SH-SY5Y (cell line): Measurements from ENCODE around the gene CACNA2D1.

Experiments
- GATA2 ChIP-seq: IDR thresholded peaks from 2 replicates; pipeline ENCODE4 v1.6.1; 2011; ENCODE audit warnings: mild to moderate bottlenecking, low read depth, low read length
- GATA3 ChIP-seq: IDR thresholded peaks from 2 replicates; pipeline ENCODE4 v1.6.1; 2011; ENCODE audit warnings: low read depth, mild to moderate bottlenecking, low read length, moderate library complexity

- no peak for TF ChIP-seq GATA3
- no peak for TF ChIP-seq GATA2
Measured at GRCh38 chr7:82110146-82110840, 333.3 kb downstream of the CACNA2D1 start.
